HepG2 (cell line): ENCODE data around the gene EIF3A. TPM values are rescaled to one million over a fixed set of nuclear protein-coding genes. Genes with fewer than 3 reads are reported as not detected.

Source experiments
- DRAP1 ChIP-seq: IDR thresholded peaks from 2 replicates; pipeline ENCODE4 v1.6.1; 2016; ENCODE audit warnings: missing genetic modification reagents, missing compliant biosample characterization
- EED ChIP-seq: sonication (generic); formaldehyde crosslinking; IDR thresholded peaks from 2 replicates; pipeline ENCODE4 v1.5.0; 2020; ENCODE audit warnings: mild to moderate bottlenecking, missing genetic modification reagents
- HMGA1 ChIP-seq: sonication (generic); formaldehyde crosslinking; conservative IDR thresholded peaks from 2 replicates; pipeline ENCODE4 v1.4.0; 2020; ENCODE audit warnings: missing genetic modification reagents
- HNF4A ChIP-seq: sonication (generic); formaldehyde crosslinking; IDR thresholded peaks from 2 replicates; pipeline ENCODE4 v1.4.0; 2020; ENCODE audit warnings: missing genetic modification reagents
- KDM3A ChIP-seq: IDR thresholded peaks from 2 replicates; pipeline ENCODE4 v1.6.1; 2018; ENCODE audit warnings: low read depth, missing compliant biosample characterization
- MXD4 ChIP-seq: IDR thresholded peaks from 2 replicates; pipeline ENCODE4 v1.6.1; 2016; ENCODE audit warnings: mild to moderate bottlenecking, missing biosample characterization, missing genetic modification reagents
- NFATC3 ChIP-seq: sonication (generic); formaldehyde crosslinking; IDR thresholded peaks from 2 replicates; pipeline ENCODE4 v1.5.1; 2020; ENCODE audit warnings: mild to moderate bottlenecking, missing genetic modification reagents
- POLR2AphosphoS5 ChIP-seq: IDR thresholded peaks from 2 replicates; pipeline ENCODE4 v1.6.1; 2012; ENCODE audit warnings: low read depth, low read length
- RFXAP ChIP-seq: sonication (generic); formaldehyde crosslinking; IDR thresholded peaks from 2 replicates; pipeline ENCODE4 v1.4.0; 2020; ENCODE audit warnings: missing genetic modification reagents, borderline replicate concordance
- SSRP1 ChIP-seq: IDR thresholded peaks from 2 replicates; pipeline ENCODE4 v1.6.1; 2016; ENCODE audit warnings: control low read depth
- TCF7L2 ChIP-seq: IDR thresholded peaks from 2 replicates; pipeline ENCODE4 v1.6.1; 2011; ENCODE audit warnings: mild to moderate bottlenecking, low read depth, low read length, moderate library complexity
- TRAFD1 ChIP-seq: sonication (generic); formaldehyde crosslinking; IDR thresholded peaks from 2 replicates; pipeline ENCODE4 v1.5.1; 2020; ENCODE audit warnings: missing genetic modification reagents, mild to moderate bottlenecking, borderline replicate concordance
- ZHX2 ChIP-seq, 2 experiments: sonication (generic) in 1 of 2; formaldehyde crosslinking in 1 of 2; IDR thresholded peaks; 2 replicates each; pipeline versions ENCODE4 v1.6.1 to v1.9.0; 2014 to 2022; ENCODE audit warnings: antibody characterized with exemption in 1 of 2, borderline replicate concordance in 1 of 2, inconsistent platforms in 1 of 2, low read depth in 1 of 2, missing genetic modification reagents in 1 of 2
- ZNF232 ChIP-seq: sonication (generic); formaldehyde crosslinking; IDR thresholded peaks from 2 replicates; pipeline ENCODE4 v1.4.0; 2020; ENCODE audit warnings: missing genetic modification reagents, borderline replicate concordance
- ZNF260 ChIP-seq: sonication (generic); formaldehyde crosslinking; IDR thresholded peaks from 2 replicates; pipeline ENCODE4 v1.4.0; 2020; ENCODE audit warnings: missing genetic modification reagents, low read depth, mild to moderate bottlenecking, borderline replicate concordance
- ZNF569 ChIP-seq: sonication (generic); formaldehyde crosslinking; IDR thresholded peaks from 2 replicates; pipeline ENCODE4 v1.5.0; 2020; ENCODE audit warnings: mild to moderate bottlenecking, missing genetic modification reagents, moderate library complexity, borderline replicate concordance
- ZSCAN25 ChIP-seq: sonication (generic); formaldehyde crosslinking; IDR thresholded peaks from 2 replicates; pipeline ENCODE4 v1.8.0; 2022; ENCODE audit warnings: mild to moderate bottlenecking, missing genetic modification reagents
- polyA plus RNA-seq, 8 experiments: library from polyadenylated mRNA; depleted of rRNA in 3 of 8; stranded (reverse) in 7 of 8; unstranded in 1 of 8; fragments of >200 nt; fragmentation: Illumina TruSeq in 4 of 8; extraction: Trizol in 4 of 8; gene quantifications; 2 replicates each; pipeline versions ENCODE4 v1.2.1 to v1.2.3, GENCODE V29; 2011 to 2016; ENCODE audit warnings: low read depth in 4 of 8, missing spikeins in 1 of 8, mixed read lengths in 1 of 8; ENCODE audit not compliant: insufficient read depth in 1 of 8
- total RNA-seq, 5 experiments: library from RNA; depleted of rRNA; stranded (reverse); fragments of >200 nt; fragmentation: Illumina TruSeq; extraction: Trizol; gene quantifications; 2 replicates each; pipeline ENCODE4 v1.2.3, GENCODE V29; 2016; ENCODE audit warnings: low read depth in 1 of 5
- TF ChIP-seq, protein P1 (sequence below): sonication (generic); formaldehyde crosslinking; IDR thresholded peaks from 2 replicates; pipeline ENCODE4 v1.8.1; 2023; ENCODE audit warnings: missing genetic modification reagents, inconsistent platforms, borderline replicate concordance

Gene EIF3A
- total and polyA plus RNA-seq, 2 of the 13 experiments (the other 11 are each of a cell fraction or from before 2014, with no cell fraction given), result 25.6 to 117 TPM

DNA sequence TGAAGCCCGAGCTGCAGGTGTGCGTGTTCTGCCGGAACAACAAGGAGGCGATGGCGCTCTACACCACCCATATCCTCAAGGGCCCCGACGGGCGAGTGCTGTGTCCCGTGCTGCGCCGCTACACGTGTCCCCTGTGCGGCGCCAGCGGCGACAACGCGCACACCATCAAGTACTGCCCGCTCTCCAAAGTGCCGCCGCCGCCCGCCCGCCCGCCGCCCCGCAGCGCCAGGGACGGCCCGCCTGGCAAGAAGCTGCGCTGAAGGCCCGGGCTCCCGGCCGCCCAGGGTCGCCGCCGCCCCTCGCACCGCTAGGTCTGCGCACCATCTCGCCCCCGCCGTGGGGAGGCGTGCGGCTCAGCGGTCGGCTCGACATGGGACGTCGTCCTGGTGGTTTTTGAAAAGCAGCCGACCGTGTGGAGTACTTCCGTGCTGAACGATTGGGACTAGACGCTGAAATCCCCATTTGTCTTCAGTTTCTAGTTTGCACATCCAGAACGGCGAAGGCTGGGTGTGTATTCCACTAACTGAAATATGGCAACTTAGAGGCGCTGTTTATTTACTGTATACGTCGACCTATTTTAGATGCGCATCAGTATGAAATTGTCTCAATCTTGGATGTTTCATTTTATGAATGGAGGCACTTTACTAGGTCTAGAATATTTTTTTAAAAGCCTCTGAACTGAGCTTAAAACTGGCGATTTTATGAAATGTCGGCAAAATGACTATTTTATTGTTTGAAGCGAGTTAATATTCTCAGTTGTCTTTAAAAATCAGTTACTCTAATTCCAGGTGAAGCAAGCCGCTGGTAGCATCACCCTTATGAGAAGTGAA is 50.0 kb downstream of the EIF3A start (continued):
- TF ChIP-seq ZHX2 (IDR thresholded peaks at IDR 0.05; ENCODE audit: low read depth), result no peak
- 0 out of 2 replicates have a peak, but pooled peaks have one; percentile 6 for TF ChIP-seq ZHX2 (CRISPR knock-in tag; IDR thresholded peaks at IDR 0.05; ENCODE audit: borderline replicate concordance)
- no peak; the same call in 1 of the 2 replicates for TF ChIP-seq MXD4
- no peak for TF ChIP-seq HMGA1 (CRISPR knock-in tag)
- TF ChIP-seq KDM3A (CRISPR knock-in tag), result no peak
- TF ChIP-seq ZNF260 (CRISPR knock-in tag), result no peak
- no peak for TF ChIP-seq DRAP1 (CRISPR knock-in tag)
- no peak for TF ChIP-seq TCF7L2
- TF ChIP-seq NFATC3 (CRISPR knock-in tag), result no peak
- no peak for TF ChIP-seq TRAFD1 (CRISPR knock-in tag)
- no peak for TF ChIP-seq RFXAP
- TF ChIP-seq SSRP1 (CRISPR knock-in tag), result peak; percentile 44; the same call in 1 of the 2 replicates
- TF ChIP-seq ZNF232 (CRISPR knock-in tag), result no peak
- TF ChIP-seq, protein P1, sequence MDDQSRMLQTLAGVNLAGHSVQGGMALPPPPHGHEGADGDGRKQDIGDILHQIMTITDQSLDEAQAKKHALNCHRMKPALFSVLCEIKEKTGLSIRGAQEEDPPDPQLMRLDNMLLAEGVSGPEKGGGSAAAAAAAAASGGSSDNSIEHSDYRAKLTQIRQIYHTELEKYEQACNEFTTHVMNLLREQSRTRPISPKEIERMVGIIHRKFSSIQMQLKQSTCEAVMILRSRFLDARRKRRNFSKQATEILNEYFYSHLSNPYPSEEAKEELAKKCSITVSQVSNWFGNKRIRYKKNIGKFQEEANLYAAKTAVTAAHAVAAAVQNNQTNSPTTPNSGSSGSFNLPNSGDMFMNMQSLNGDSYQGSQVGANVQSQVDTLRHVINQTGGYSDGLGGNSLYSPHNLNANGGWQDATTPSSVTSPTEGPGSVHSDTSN (CRISPR knock-in tag), result no peak
- 0 out of 2 replicates have a peak, but pooled peaks have one; percentile 17 for TF ChIP-seq ZSCAN25 (CRISPR knock-in tag)
- TF ChIP-seq EED (CRISPR knock-in tag), result no peak
- TF ChIP-seq POLR2AphosphoS5, result no peak
- no peak for TF ChIP-seq HNF4A
- no peak for TF ChIP-seq ZNF569 (CRISPR knock-in tag)
